Gastroesophageal sphincter (tissue), 4 donors: Measurements from ENCODE around the gene GLI2. TPM values are rescaled to one million over a fixed set of nuclear protein-coding genes. Genes with fewer than 3 reads are reported as not detected.

Experiments
- ATAC-seq: fragments of 150-250 bp; one replicate; pipeline ENCODE4 v1.9.1; 2016; ENCODE audit warnings: mild to moderate bottlenecking, moderate library complexity
- H3K27ac ChIP-seq, 4 donors: fragments of 200-600 bp; sonication (generic) in 3 of 4; 1 replicate in 3 of 4; 2 replicates in 1 of 4; pipeline ENCODE4 v1.5.1; 2016 to 2019
- H3K27me3 ChIP-seq: fragments of 200-600 bp; sonication (generic); one replicate; pipeline ENCODE4 v1.5.1; 2019
- H3K36me3 ChIP-seq, 2 donors: fragments of 200-600 bp; sonication (generic); one replicate each; pipeline ENCODE4 v1.5.1; 2019; ENCODE audit warnings: control low read depth in 1 of 2
- H3K4me1 ChIP-seq, 3 donors: fragments of 200-600 bp; sonication (generic); 1 replicate in 2 of 3; 2 replicates in 1 of 3; pipeline ENCODE4 v1.5.1; 2016 to 2019; ENCODE audit warnings: control low read depth in 2 of 3
- H3K4me3 ChIP-seq, 2 donors: fragments of 200-600 bp; sonication (generic); one replicate each; pipeline ENCODE4 v1.5.1; 2019; ENCODE audit warnings: mild to moderate bottlenecking in 1 of 2, moderate library complexity in 1 of 2
- H3K9me3 ChIP-seq, 3 donors: fragments of 200-600 bp; sonication (generic); one replicate each; pipeline ENCODE4 v1.5.1; 2017 to 2019; ENCODE audit warnings: control low read depth in 2 of 3
- EP300 ChIP-seq: sonication (generic); formaldehyde crosslinking; IDR thresholded peaks from one replicate; pipeline ENCODE4 v1.6.1; 2017; ENCODE audit warnings: antibody characterized with exemption, mild to moderate bottlenecking
- POLR2A ChIP-seq, 2 donors: fragments of 450-650 bp; IDR thresholded peaks; one replicate each; pipeline ENCODE4 v1.6.1; 2017; ENCODE audit warnings: antibody characterized with exemption in 2 of 2, mild to moderate bottlenecking in 2 of 2, moderate library complexity in 1 of 2
- POLR2AphosphoS5 ChIP-seq: sonication (generic); formaldehyde crosslinking; IDR thresholded peaks from one replicate; pipeline ENCODE4 v1.6.1; 2017; ENCODE audit warnings: antibody characterized with exemption
- WGBS, 2 donors: methylation state at CpG; one replicate each; pipeline ENCODE4 v1.1.5; 2018; ENCODE audit warnings: low coverage in 1 of 2; 5-methylcytosine and 5-hydroxymethylcytosine counted together
- total RNA-seq, 4 donors: library from RNA; depleted of rRNA; stranded (reverse); fragments of >200 nt; gene quantifications; one replicate each; pipeline ENCODE4 v1.1.0, GENCODE V29; 2016
- TF ChIP-seq, protein P1 (sequence below), 4 experiments: fragments of 200-600 bp in 2 of 4; fragments of 450-650 bp in 2 of 4; sonication (generic) in 1 of 4; IDR thresholded peaks; one replicate each; pipeline ENCODE4 v1.5.1; 2017 to 2019; ENCODE audit warnings: antibody characterized with exemption in 4 of 4, mild to moderate bottlenecking in 2 of 4, moderate library complexity in 2 of 4

GLI2 gene
- total RNA-seq, 4 donors from 2014 or later = 6.3 to 22.3 (median 11.0) TPM

DNA sequence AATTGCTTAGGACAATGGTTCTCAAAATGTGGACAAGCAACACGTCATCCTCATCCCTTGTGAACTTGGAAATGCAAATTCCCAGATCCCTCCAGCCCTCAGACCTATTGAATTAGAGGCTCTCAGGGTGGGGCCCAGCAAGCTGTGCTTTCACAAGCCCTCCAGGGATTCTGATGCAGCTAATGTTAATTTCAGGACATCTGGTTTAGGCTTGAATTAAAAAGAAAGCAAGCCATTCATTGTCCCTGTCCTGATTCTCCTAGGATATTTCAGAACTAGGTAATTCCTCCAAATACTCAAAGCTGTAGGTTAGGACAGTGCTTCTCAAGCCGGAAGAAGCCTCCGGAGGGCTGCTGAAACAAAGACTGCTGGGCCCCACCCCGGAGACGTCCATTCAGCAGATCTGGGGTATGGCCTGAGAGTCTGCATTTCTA lies 26.0 kb upstream of the GLI2 start:
- peak; percentile 42 for ATAC-seq

DNA sequence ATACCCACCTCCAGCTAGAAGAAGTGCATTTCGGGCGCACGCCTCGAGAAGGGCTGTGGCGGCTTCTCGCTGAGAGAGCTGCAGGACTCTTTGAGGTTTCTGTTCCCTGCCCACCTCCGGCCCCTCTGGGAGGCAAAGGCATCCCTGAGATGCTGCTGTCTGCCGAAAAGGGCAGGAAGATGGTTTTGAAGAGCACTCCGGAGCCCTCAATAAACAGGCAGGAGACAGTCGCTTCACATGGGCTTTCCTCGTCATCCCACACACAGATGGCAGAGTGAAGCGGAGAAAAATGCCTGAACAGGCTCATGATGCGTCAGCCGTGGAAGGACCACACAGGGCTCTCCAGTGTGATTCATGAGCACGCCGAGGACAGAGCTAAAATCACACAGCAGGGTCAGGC lies 25.4 kb upstream of the GLI2 start:
- Histone ChIP-seq H3K27ac (no peak overlapping the region), H3K36me3 (no peaks in the 10 kb centered on the region), H3K9me3 (no peaks in the 10 kb centered on the region), H3K4me1 (no peaks in the 10 kb centered on the region), H3K4me3 (no peak overlapping the region), H3K27me3 (peaks cover 3% of the 10 kb centered on the region)
- WGBS, 2 donors = 76 to 93% methylated on average over 4 to 6 of the region's 16 CpGs
- TF ChIP-seq POLR2AphosphoS5 (no peak), POLR2A (IDR thresholded peaks at IDR 0.05) (no peak), EP300 (no peak)
- TF ChIP-seq, protein P1, sequence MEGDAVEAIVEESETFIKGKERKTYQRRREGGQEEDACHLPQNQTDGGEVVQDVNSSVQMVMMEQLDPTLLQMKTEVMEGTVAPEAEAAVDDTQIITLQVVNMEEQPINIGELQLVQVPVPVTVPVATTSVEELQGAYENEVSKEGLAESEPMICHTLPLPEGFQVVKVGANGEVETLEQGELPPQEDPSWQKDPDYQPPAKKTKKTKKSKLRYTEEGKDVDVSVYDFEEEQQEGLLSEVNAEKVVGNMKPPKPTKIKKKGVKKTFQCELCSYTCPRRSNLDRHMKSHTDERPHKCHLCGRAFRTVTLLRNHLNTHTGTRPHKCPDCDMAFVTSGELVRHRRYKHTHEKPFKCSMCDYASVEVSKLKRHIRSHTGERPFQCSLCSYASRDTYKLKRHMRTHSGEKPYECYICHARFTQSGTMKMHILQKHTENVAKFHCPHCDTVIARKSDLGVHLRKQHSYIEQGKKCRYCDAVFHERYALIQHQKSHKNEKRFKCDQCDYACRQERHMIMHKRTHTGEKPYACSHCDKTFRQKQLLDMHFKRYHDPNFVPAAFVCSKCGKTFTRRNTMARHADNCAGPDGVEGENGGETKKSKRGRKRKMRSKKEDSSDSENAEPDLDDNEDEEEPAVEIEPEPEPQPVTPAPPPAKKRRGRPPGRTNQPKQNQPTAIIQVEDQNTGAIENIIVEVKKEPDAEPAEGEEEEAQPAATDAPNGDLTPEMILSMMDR (IDR thresholded peaks at IDR 0.05) = no peak
- no peak for ATAC-seq

More for the DNA sequence above, 26.0 kb upstream of the GLI2 start:
- Histone ChIP-seq H3K27me3 (peaks cover 3% of the 10 kb centered on the region), H3K36me3 (no peaks in the 10 kb centered on the region), H3K4me1 (no peaks in the 10 kb centered on the region), H3K4me3 (no peak overlapping the region), H3K27ac (no peak overlapping the region), H3K9me3 (no peaks in the 10 kb centered on the region)
- 33 to 80% methylated on average over 2 to 5 of the region's 5 CpGs for WGBS, 2 donors
- TF ChIP-seq POLR2A (IDR thresholded peaks at IDR 0.05) = no peak
- TF ChIP-seq, protein P1 (IDR thresholded peaks at IDR 0.05) = no peak
- no peak for TF ChIP-seq EP300
- no peak for TF ChIP-seq POLR2AphosphoS5

DNA sequence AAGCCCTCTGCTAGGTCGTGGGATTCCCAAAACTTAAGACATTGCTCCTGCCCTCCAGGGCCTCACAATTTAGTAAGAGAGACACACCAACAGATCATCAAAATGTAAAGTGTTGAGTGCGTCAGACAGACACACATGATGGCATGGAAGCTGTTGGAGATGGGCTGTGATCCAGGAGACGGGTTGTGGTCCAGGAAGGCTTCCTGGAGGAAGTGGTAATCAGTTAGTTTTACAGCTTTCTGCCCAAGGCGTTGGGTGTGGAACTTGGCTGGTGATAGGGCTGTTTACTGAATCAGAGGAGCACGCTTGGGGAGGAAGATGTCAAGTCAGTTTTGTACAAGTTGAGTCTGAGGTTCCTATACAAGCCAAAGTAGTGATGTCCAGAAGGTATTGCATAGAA lies 24.0 kb upstream of the GLI2 start:
- Histone ChIP-seq H3K9me3 (no peaks in the 10 kb centered on the region), H3K27me3 (peaks cover 3% of the 10 kb centered on the region), H3K27ac (no peak overlapping the region), H3K4me3 (no peak overlapping the region), H3K36me3 (no peaks in the 10 kb centered on the region), H3K4me1 (no peaks in the 10 kb centered on the region)
- ATAC-seq = no peak
- 63% methylated on average over 5 of the region's 5 CpGs; no CpG with 5 or more reads in 1 of the 2 donors for WGBS, 2 donors
- TF ChIP-seq, protein P1 (IDR thresholded peaks at IDR 0.05) = no peak
- no peak for TF ChIP-seq POLR2AphosphoS5
- TF ChIP-seq POLR2A (IDR thresholded peaks at IDR 0.05) = no peak
- TF ChIP-seq EP300 = no peak

DNA sequence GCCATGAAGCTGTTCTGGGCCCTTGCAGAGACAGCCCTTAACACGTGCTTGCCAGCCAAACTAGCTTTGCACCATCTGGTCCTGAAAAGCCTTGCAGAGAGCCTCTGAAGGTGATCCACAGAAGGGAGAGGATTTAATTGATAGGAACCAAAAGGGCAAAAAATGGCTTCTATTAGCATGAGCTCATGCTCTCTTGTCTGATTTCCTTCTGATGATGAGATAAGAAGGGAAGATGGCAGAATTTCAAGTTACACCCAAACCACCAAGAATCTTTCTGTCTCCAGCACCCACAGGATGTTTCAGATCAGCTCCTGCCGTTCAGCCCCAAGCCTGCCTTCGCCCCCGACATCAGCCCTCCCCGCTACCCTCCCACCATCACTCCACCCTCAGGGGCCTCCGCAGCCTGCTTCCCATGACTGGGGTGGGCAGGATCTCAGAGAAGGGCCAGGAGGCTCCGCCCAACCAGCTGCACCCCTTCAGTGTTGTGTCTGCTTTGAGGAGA lies 23.4 kb upstream of the GLI2 start:
- peaks cover 3% of the 10 kb centered on the region for H3K27me3 ChIP-seq
- 47% methylated on average over 2 of the region's 7 CpGs; no CpG with 5 or more reads in 1 of the 2 donors for WGBS, 2 donors
- TF ChIP-seq EP300 (no peak), POLR2A (IDR thresholded peaks at IDR 0.05) (no peak), POLR2AphosphoS5 (no peak)
- TF ChIP-seq, protein P1 (IDR thresholded peaks at IDR 0.05) = no peak
- no peak overlapping the region for H3K4me3 ChIP-seq
- peak overlapping the region in 1 of 4 donors; percentile 19 for H3K27ac ChIP-seq
- no peaks in the 10 kb centered on the region for H3K4me1 ChIP-seq
- no peak for ATAC-seq
- H3K36me3 ChIP-seq = no peaks in the 10 kb centered on the region
- no peaks in the 10 kb centered on the region for H3K9me3 ChIP-seq

DNA sequence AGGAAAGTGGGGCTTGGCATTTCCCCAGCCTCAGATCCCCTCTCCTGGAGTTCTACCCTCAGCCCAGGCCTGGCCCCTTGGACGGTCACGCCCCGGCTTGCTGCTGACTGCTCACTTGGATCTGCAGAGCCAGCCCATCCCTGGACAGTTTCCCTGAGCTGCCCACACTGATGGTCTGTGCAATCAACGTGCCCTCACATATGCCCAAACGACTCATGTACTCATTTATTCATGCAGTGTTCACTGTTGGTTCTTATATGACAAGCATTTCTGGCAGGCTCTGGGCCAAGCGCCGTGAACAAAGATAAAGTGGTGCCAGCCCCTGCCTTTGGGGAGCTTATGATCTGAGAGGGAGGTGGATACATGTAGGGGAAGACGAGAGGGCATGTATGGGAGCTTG lies 20.3 kb upstream of the GLI2 start:
- Histone ChIP-seq H3K4me3 (no peak overlapping the region), H3K9me3 (no peaks in the 10 kb centered on the region), H3K36me3 (no peaks in the 10 kb centered on the region), H3K27ac (no peak overlapping the region), H3K27me3 (peaks cover 3% of the 10 kb centered on the region), H3K4me1 (no peaks in the 10 kb centered on the region)
- no peak for ATAC-seq
- WGBS, 2 donors = 70 to 100% methylated on average over 1 to 2 of the region's 8 CpGs
- TF ChIP-seq EP300 (no peak), POLR2AphosphoS5 (no peak), POLR2A (IDR thresholded peaks at IDR 0.05) (no peak)
- TF ChIP-seq, protein P1 (IDR thresholded peaks at IDR 0.05) = no peak
